Astrocyte (in vitro differentiated cells and primary cell): ENCODE data around the gene BBS7. TPM values are rescaled to one million over a fixed set of nuclear protein-coding genes. Genes with fewer than 3 reads are reported as not detected.

ENCODE experiments used
- DNase-seq: peaks from one replicate; pipeline ENCODE4 v3.0.0-alpha.2; 2010; ENCODE audit warnings: low read depth
- FAIRE-seq: peaks from 2 replicates; lab custom pipeline; 2011; peaks lifted over from hg19 to GRCh38; lab: Jason Lieb, UNC
- H2AFZ ChIP-seq: 2 replicates; pipeline ENCODE4 v1.6.0; 2012; ENCODE audit warnings: low read depth, low read length, inconsistent platforms
- H3K27ac ChIP-seq: 2 replicates; pipeline ENCODE4 v1.5.1; 2011; ENCODE audit warnings: low read depth, low read length, inconsistent platforms
- H3K27me3 ChIP-seq: 2 replicates; pipeline ENCODE4 v1.6.0; 2011; ENCODE audit warnings: low read length, inconsistent platforms; ENCODE audit not compliant: insufficient read depth
- H3K36me3 ChIP-seq: 2 replicates; pipeline ENCODE4 v1.5.1; 2011; ENCODE audit warnings: low read length, inconsistent platforms; ENCODE audit not compliant: insufficient read depth
- H3K4me1 ChIP-seq: 2 replicates; pipeline ENCODE4 v1.5.1; 2011; ENCODE audit warnings: low read length, inconsistent platforms; ENCODE audit not compliant: insufficient read depth
- H3K4me2 ChIP-seq: 2 replicates; pipeline ENCODE4 v1.6.0; 2012; ENCODE audit warnings: low read length, inconsistent platforms
- H3K4me3 ChIP-seq: 2 replicates; pipeline ENCODE4 v1.5.1; 2011; ENCODE audit warnings: low read depth, mild to moderate bottlenecking, low read length, inconsistent platforms; ENCODE audit not compliant: insufficient read depth
- H3K79me2 ChIP-seq: 2 replicates; pipeline ENCODE4 v1.6.0; 2012; ENCODE audit warnings: mild to moderate bottlenecking, low read length, inconsistent platforms; ENCODE audit not compliant: insufficient read depth
- H3K9ac ChIP-seq: 2 replicates; pipeline ENCODE4 v1.6.0; 2012; ENCODE audit warnings: mild to moderate bottlenecking, low read length, inconsistent platforms
- H3K9me3 ChIP-seq: 2 replicates; pipeline ENCODE4 v1.5.1; 2012; ENCODE audit warnings: low read depth, mild to moderate bottlenecking, low read length, inconsistent platforms; ENCODE audit not compliant: insufficient read depth
- H4K20me1 ChIP-seq: 2 replicates; pipeline ENCODE4 v1.6.0; 2012; ENCODE audit warnings: low read length, inconsistent platforms; ENCODE audit not compliant: insufficient read depth
- H3K27ac Mint-ChIP-seq: one replicate; pipeline ENCODE4 v1.8.0; 2021; ENCODE audit warnings: mild to moderate bottlenecking, mixed read lengths; ENCODE audit not compliant: unreplicated experiment
- H3K27me3 Mint-ChIP-seq: one replicate; pipeline ENCODE4 v1.8.0; 2021; ENCODE audit warnings: low read depth, mixed read lengths; ENCODE audit not compliant: unreplicated experiment
- H3K36me3 Mint-ChIP-seq: one replicate; pipeline ENCODE4 v1.8.0; 2021; ENCODE audit warnings: low read depth, mixed read lengths; ENCODE audit not compliant: unreplicated experiment
- H3K4me1 Mint-ChIP-seq: one replicate; pipeline ENCODE4 v1.8.0; 2021; ENCODE audit warnings: low read depth, mixed read lengths; ENCODE audit not compliant: unreplicated experiment
- H3K4me3 Mint-ChIP-seq: one replicate; pipeline ENCODE4 v1.8.0; 2021; ENCODE audit warnings: mild to moderate bottlenecking, moderate library complexity, mixed read lengths; ENCODE audit not compliant: unreplicated experiment
- H3K9me3 Mint-ChIP-seq: one replicate; pipeline ENCODE4 v1.8.0; 2021; ENCODE audit warnings: mild to moderate bottlenecking, mixed read lengths; ENCODE audit not compliant: unreplicated experiment
- EZH2 ChIP-seq: IDR thresholded peaks from 2 replicates; pipeline ENCODE4 v1.6.1; 2012; ENCODE audit warnings: mild to moderate bottlenecking, low read length, inconsistent platforms; ENCODE audit not compliant: insufficient read depth
- total RNA-seq: library from RNA; stranded (reverse); gene quantifications from 2 replicates; pipeline ENCODE4 v1.2.1, GENCODE V29; 2021
- TF ChIP-seq, protein P1 (sequence below): IDR thresholded peaks from 2 replicates; pipeline ENCODE4 v1.5.1; 2011; ENCODE audit warnings: low read depth, mild to moderate bottlenecking, inconsistent platforms, low read length, moderate library complexity; ENCODE audit not compliant: insufficient read depth

BBS7 gene
- total RNA-seq, 1 donor from 2014 or later: 21.0 TPM

DNA sequence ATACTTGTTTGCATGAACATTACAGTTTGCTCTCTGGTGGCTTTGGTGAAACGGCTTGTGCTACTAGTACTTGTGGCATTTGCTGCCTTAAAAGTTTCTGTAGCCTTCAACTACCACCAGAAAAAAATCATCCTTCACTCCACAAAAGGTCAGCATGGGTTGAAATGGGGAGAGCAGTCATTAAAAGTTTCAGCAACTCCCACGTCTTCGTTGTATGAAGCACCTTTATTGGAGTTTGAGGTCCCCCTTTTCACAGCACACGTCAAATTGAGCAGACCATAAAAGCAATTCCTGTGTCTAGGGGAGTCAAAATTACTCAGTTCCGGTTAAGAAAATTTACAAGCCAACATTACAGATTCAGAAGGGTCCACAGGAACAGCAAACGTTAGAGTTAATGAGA, 23.6 kb downstream of the BBS7 start:
- Histone ChIP-seq H3K9ac (no peak overlapping the region), H4K20me1 (no peaks in the 10 kb centered on the region), H3K4me2 (no peak overlapping the region), H3K79me2 (no peaks in the 10 kb centered on the region), H3K36me3 (peaks cover 22% of the 10 kb centered on the region), H3K4me3 (no peak overlapping the region), H2AFZ (no peak overlapping the region), H3K9me3 (no peaks in the 10 kb centered on the region), H3K27ac (no peak overlapping the region), H3K4me1 (no peaks in the 10 kb centered on the region), H3K27me3 (no peaks in the 10 kb centered on the region)
- no peak overlapping the region for H3K27ac Mint-ChIP-seq
- no peaks in the 10 kb centered on the region for H3K9me3 Mint-ChIP-seq
- FAIRE-seq: no peak
- TF ChIP-seq EZH2: no peak
- TF ChIP-seq, protein P1, sequence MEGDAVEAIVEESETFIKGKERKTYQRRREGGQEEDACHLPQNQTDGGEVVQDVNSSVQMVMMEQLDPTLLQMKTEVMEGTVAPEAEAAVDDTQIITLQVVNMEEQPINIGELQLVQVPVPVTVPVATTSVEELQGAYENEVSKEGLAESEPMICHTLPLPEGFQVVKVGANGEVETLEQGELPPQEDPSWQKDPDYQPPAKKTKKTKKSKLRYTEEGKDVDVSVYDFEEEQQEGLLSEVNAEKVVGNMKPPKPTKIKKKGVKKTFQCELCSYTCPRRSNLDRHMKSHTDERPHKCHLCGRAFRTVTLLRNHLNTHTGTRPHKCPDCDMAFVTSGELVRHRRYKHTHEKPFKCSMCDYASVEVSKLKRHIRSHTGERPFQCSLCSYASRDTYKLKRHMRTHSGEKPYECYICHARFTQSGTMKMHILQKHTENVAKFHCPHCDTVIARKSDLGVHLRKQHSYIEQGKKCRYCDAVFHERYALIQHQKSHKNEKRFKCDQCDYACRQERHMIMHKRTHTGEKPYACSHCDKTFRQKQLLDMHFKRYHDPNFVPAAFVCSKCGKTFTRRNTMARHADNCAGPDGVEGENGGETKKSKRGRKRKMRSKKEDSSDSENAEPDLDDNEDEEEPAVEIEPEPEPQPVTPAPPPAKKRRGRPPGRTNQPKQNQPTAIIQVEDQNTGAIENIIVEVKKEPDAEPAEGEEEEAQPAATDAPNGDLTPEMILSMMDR: no peak
- no peak overlapping the region for H3K4me3 Mint-ChIP-seq
- peaks cover 2% of the 10 kb centered on the region for H3K36me3 Mint-ChIP-seq
- no peaks in the 10 kb centered on the region for H3K27me3 Mint-ChIP-seq
- H3K4me1 Mint-ChIP-seq: no peaks in the 10 kb centered on the region
- DNase-seq: no peak

DNA sequence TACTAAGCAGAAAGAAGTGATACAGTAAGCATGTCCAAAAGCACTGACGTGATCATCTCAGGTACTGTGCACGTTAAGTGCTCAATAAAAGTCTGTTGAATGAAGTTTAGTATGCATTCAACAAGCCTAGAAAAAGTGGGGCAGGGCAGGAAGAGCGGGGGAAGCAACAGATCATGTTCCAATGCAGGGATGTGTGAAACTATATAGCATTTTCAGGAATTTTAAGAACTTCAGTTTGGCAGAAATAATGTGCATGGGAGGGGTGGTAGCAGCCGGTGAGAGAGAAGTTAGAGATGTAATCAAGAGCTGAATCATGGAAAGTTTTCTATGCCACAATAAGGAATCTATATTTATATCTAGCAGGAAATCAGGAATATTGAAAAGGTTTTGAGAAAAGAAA, 27.4 kb downstream of the BBS7 start:
- Histone ChIP-seq H2AFZ (no peak overlapping the region), H3K9ac (no peak overlapping the region), H3K27me3 (no peaks in the 10 kb centered on the region), H3K4me2 (no peak overlapping the region), H3K4me3 (no peak overlapping the region), H3K36me3 (peaks cover 11% of the 10 kb centered on the region), H3K79me2 (no peaks in the 10 kb centered on the region), H3K4me1 (no peaks in the 10 kb centered on the region), H4K20me1 (no peaks in the 10 kb centered on the region), H3K9me3 (no peaks in the 10 kb centered on the region), H3K27ac (no peak overlapping the region)
- no peak for DNase-seq
- Mint-ChIP-seq H3K36me3 (peaks cover 2% of the 10 kb centered on the region), H3K27me3 (no peaks in the 10 kb centered on the region), H3K9me3 (no peaks in the 10 kb centered on the region), H3K27ac (no peak overlapping the region), H3K4me3 (no peak overlapping the region), H3K4me1 (no peaks in the 10 kb centered on the region)
- FAIRE-seq: no peak
- TF ChIP-seq, protein P1: no peak
- no peak for TF ChIP-seq EZH2

DNA sequence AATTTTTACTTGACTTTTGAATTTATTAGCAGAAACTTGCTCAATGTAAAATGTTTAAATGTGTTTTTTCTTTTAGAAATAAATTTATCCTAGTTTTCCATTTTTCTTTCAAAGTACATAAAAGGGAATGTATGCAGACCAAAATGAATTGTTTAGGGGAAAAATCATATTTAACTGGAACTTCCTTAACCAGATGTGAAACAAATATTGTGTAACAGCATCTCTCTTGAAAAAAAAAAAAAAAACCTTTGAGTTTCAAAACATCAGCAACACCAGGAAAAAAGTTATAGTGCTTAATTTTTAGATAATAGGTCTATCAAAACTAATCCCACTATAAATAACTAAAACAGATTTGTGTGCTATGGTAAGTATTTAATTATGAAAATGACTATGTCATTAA, 32.1 kb downstream of the BBS7 start:
- Histone ChIP-seq H3K27ac (no peak overlapping the region), H3K4me1 (no peaks in the 10 kb centered on the region), H3K36me3 (peaks cover 3% of the 10 kb centered on the region), H3K79me2 (no peaks in the 10 kb centered on the region), H2AFZ (no peak overlapping the region), H3K4me3 (no peak overlapping the region), H4K20me1 (no peaks in the 10 kb centered on the region), H3K9me3 (no peaks in the 10 kb centered on the region), H3K9ac (no peak overlapping the region), H3K4me2 (no peak overlapping the region), H3K27me3 (no peaks in the 10 kb centered on the region)
- H3K9me3 Mint-ChIP-seq: no peaks in the 10 kb centered on the region
- H3K4me1 Mint-ChIP-seq: no peaks in the 10 kb centered on the region
- FAIRE-seq: no peak
- H3K4me3 Mint-ChIP-seq: no peak overlapping the region
- H3K27me3 Mint-ChIP-seq: no peaks in the 10 kb centered on the region
- H3K27ac Mint-ChIP-seq: no peak overlapping the region
- no peak for DNase-seq
- peaks cover 2% of the 10 kb centered on the region for H3K36me3 Mint-ChIP-seq
- no peak for TF ChIP-seq EZH2
- TF ChIP-seq, protein P1: no peak
